IMR-90 (cell line): ENCODE data around the gene MOXD1.

Experiments used
- BHLHE40 ChIP-seq: fragments of 150-350 bp; IDR thresholded peaks from 2 replicates; pipeline ENCODE4 v1.6.1; 2016; ENCODE audit warnings: mild to moderate bottlenecking, low read depth, low read length
- CHD1 ChIP-seq: IDR thresholded peaks from 2 replicates; pipeline ENCODE4 v1.6.1; 2012; ENCODE audit warnings: low read depth, low read length, improper control_type of control experiment
- CTCF ChIP-seq: conservative IDR thresholded peaks from 2 replicates; pipeline ENCODE4 v1.5.1; 2012; ENCODE audit warnings: mild to moderate bottlenecking, low read depth, low read length, improper control_type of control experiment
- MAFK ChIP-seq: IDR thresholded peaks from 2 replicates; pipeline ENCODE4 v1.6.1; 2012; ENCODE audit warnings: low read depth, low read length, improper control_type of control experiment
- MAZ ChIP-seq: IDR thresholded peaks from 2 replicates; pipeline ENCODE4 v1.6.1; 2012; ENCODE audit warnings: low read depth, mild to moderate bottlenecking, low read length, improper control_type of control experiment, moderate library complexity, borderline replicate concordance
- POLR2A ChIP-seq: IDR thresholded peaks from 2 replicates; pipeline ENCODE4 v1.6.1; 2012; ENCODE audit warnings: mild to moderate bottlenecking, low read depth, low read length
- RAD21 ChIP-seq: IDR thresholded peaks from 2 replicates; pipeline ENCODE4 v1.6.1; 2012; ENCODE audit warnings: low read length, improper control_type of control experiment
- RFX5 ChIP-seq: IDR thresholded peaks from 2 replicates; pipeline ENCODE4 v1.8.0; 2012; ENCODE audit warnings: low read depth, mild to moderate bottlenecking, low read length, moderate library complexity
- SMC3 ChIP-seq: fragments of 150-350 bp; IDR thresholded peaks from 2 replicates; pipeline ENCODE4 v1.6.1; 2016; ENCODE audit warnings: low read depth, mild to moderate bottlenecking, antibody characterized with exemption, low read length, moderate library complexity
- USF2 ChIP-seq: fragments of 150-350 bp; IDR thresholded peaks from 2 replicates; pipeline ENCODE4 v1.6.1; 2017; ENCODE audit warnings: mild to moderate bottlenecking, antibody characterized with exemption, low read length, low read depth

GRCh38 chr6:132445201-132445951, 44.1 kb upstream of the MOXD1 start:
- TF ChIP-seq CTCF (no peak), POLR2A (no peak), USF2 (no peak), RFX5 (0 out of 2 replicates have a peak, but pooled peaks have one; percentile 25), SMC3 (no peak), RAD21 (no peak), MAFK (peak; percentile 26; the same call in 1 of the 2 replicates), BHLHE40 (no peak), CHD1 (no peak), MAZ (no peak)
